ENCODE data around the gene SLC34A1. TPM values are rescaled to one million over a fixed set of nuclear protein-coding genes. Genes with fewer than 3 reads are reported as not detected.
A peak's percentile ranks its signal among the peaks of the same experiment; 100 is the strongest.

The SLC34A1 gene
- total and polyA plus RNA-seq, 2 of the 13 experiments (the other 11 are each of a cell fraction or from before 2014, with no cell fraction given): 0.03 to 0.20 TPM

- ATAC-seq (peak; percentile 29), FAIRE-seq (no peak), DNase-seq (ENCODE audit: low spot score) (peak; percentile 83)
- Histone ChIP-seq H3K27me3 (ENCODE audit: control insufficient read depth in 1 of 2, insufficient read depth in 2 of 2, low read length in 2 of 2) (no peaks in the 10 kb centered on the region; a peak in 1 of 5 replicates), H2AFZ (ENCODE audit: low read length) (no peak overlapping the region), H3K27ac (ENCODE audit: extremely low read length, insufficient read depth, low read length) (peak overlapping the region; percentile 60), H3K9ac (ENCODE audit: insufficient read depth, low read depth, low read length) (peak overlapping the region; percentile 45), H3K4me2 (ENCODE audit: low read depth, low read length) (peak overlapping the region; percentile 75), H3K4me3 (replicated peaks in 1 of 3; ENCODE audit: insufficient read depth in 1 of 3, low read depth in 2 of 3, low read length in 3 of 3) (peak overlapping the region in 2 of 3 experiments; percentile 8 to 33; a peak in 3 of 6 replicates), H3K9me3 (ENCODE audit: low read length) (no peaks in the 10 kb centered on the region), H3K4me1 (ENCODE audit: insufficient read depth, low read length) (peaks cover 88% of the 10 kb centered on the region), H3K79me2 (ENCODE audit: insufficient read depth, low read length) (peaks cover 21% of the 10 kb centered on the region), H3K36me3 (replicated peaks in 1 of 2; ENCODE audit: control insufficient read depth in 1 of 2, insufficient read depth in 2 of 2, low read length in 2 of 2) (no peaks in the 10 kb centered on the region; a peak in 2 of 5 replicates), H4K20me1 (ENCODE audit: insufficient read depth, low read length) (no peaks in the 10 kb centered on the region)
- intact Hi-C loops (cut with micrococcal nuclease; ENCODE audit: unreplicated experiment) (no loop called here), in situ Hi-C loops (cut with HindIII; ENCODE audit: extremely low pct_ligation_motif_present, low pct_unique_long_range_greater_than_20kb) (loop anchor here (25.0 kb wide), 1 partner anchor 817 kb away; the partner anchor contains the start of genes CDHR2 and RNF44)
- CTCF ChIA-PET (ENCODE audit: low intra/inter-chr PET ratio, low total read pairs): no interaction called here
- BruUV-seq (replicated peaks): no TSS peak
- POLR2A ChIA-PET: interaction anchor here (0.6 to 6.8 kb wide), 17 partner anchors 8 to 267 kb away, joined by 3 to 84 read pairs (median 4); partner anchors contain the start of genes F12, FGFR4 and PDLIM7
- 3% methylated on average over 3 of the region's 3 CpGs for WGBS (ENCODE audit: low lambda C conversion rate)
- no peak for TF ChIP-seq ZNF143 (CRISPR knock-in tag; IDR thresholded peaks at IDR 0.05)
- no peak for TF ChIP-seq ZNF17 (CRISPR knock-in tag; IDR thresholded peaks at IDR 0.05)
- TF ChIP-seq MIER2 (CRISPR knock-in tag; IDR thresholded peaks at IDR 0.05): no peak
- TF ChIP-seq ZNF614 (CRISPR knock-in tag; IDR thresholded peaks at IDR 0.05; ENCODE audit: borderline replicate concordance): no peak
- TF ChIP-seq, protein P1, sequence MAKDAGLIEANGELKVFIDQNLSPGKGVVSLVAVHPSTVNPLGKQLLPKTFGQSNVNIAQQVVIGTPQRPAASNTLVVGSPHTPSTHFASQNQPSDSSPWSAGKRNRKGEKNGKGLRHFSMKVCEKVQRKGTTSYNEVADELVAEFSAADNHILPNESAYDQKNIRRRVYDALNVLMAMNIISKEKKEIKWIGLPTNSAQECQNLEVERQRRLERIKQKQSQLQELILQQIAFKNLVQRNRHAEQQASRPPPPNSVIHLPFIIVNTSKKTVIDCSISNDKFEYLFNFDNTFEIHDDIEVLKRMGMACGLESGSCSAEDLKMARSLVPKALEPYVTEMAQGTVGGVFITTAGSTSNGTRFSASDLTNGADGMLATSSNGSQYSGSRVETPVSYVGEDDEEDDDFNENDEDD (CRISPR knock-in tag; IDR thresholded peaks at IDR 0.05; ENCODE audit: borderline replicate concordance): 0 out of 2 replicates have a peak, but pooled peaks have one; percentile 14
- peak; percentile 79; the same call in 1 of the 2 replicates for TF ChIP-seq SOX5 (CRISPR knock-in tag; IDR thresholded peaks at IDR 0.05; ENCODE audit: borderline replicate concordance)
- no peak for TF ChIP-seq ZNF558 (CRISPR knock-in tag; IDR thresholded peaks at IDR 0.05; ENCODE audit: borderline replicate concordance)
- no peak for TF ChIP-seq MTF1 (CRISPR knock-in tag; IDR thresholded peaks at IDR 0.05)
- no peak for TF ChIP-seq TRAFD1 (CRISPR knock-in tag; IDR thresholded peaks at IDR 0.05; ENCODE audit: borderline replicate concordance)
- TF ChIP-seq, protein P2, sequence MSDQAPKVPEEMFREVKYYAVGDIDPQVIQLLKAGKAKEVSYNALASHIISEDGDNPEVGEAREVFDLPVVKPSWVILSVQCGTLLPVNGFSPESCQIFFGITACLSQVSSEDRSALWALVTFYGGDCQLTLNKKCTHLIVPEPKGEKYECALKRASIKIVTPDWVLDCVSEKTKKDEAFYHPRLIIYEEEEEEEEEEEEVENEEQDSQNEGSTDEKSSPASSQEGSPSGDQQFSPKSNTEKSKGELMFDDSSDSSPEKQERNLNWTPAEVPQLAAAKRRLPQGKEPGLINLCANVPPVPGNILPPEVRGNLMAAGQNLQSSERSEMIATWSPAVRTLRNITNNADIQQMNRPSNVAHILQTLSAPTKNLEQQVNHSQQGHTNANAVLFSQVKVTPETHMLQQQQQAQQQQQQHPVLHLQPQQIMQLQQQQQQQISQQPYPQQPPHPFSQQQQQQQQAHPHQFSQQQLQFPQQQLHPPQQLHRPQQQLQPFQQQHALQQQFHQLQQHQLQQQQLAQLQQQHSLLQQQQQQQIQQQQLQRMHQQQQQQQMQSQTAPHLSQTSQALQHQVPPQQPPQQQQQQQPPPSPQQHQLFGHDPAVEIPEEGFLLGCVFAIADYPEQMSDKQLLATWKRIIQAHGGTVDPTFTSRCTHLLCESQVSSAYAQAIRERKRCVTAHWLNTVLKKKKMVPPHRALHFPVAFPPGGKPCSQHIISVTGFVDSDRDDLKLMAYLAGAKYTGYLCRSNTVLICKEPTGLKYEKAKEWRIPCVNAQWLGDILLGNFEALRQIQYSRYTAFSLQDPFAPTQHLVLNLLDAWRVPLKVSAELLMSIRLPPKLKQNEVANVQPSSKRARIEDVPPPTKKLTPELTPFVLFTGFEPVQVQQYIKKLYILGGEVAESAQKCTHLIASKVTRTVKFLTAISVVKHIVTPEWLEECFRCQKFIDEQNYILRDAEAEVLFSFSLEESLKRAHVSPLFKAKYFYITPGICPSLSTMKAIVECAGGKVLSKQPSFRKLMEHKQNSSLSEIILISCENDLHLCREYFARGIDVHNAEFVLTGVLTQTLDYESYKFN (CRISPR knock-in tag; conservative IDR thresholded peaks at IDR 0.05): peak; percentile 56
- TF ChIP-seq ZNF414 (CRISPR knock-in tag; IDR thresholded peaks at IDR 0.05): no peak
- TF ChIP-seq MBD4 (IDR thresholded peaks at IDR 0.05; ENCODE audit: borderline replicate concordance, low read length): no peak
- TF ChIP-seq, protein P3, sequence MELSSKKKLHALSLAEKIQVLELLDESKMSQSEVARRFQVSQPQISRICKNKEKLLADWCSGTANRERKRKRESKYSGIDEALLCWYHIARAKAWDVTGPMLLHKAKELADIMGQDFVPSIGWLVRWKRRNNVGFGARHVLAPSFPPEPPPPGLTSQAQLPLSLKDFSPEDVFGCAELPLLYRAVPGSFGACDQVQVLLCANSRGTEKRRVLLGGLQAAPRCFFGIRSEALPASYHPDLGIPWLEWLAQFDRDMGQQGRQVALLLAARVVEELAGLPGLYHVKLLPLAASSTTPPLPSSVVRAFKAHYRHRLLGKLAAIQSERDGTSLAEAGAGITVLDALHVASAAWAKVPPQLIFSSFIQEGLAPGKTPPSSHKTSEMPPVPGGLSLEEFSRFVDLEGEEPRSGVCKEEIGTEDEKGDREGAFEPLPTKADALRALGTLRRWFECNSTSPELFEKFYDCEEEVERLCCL (CRISPR knock-in tag; IDR thresholded peaks at IDR 0.05; ENCODE audit: borderline replicate concordance): no peak
- TF ChIP-seq GLI4 (CRISPR knock-in tag; IDR thresholded peaks at IDR 0.05; ENCODE audit: borderline replicate concordance): no peak
- TF ChIP-seq DNMT3B (CRISPR knock-in tag; conservative IDR thresholded peaks at IDR 0.05): peak; percentile 73; the same call in 1 of the 2 replicates
- TF ChIP-seq HOXA3 (CRISPR knock-in tag; IDR thresholded peaks at IDR 0.05): no peak
- no peak for TF ChIP-seq ZNF607 (CRISPR knock-in tag; IDR thresholded peaks at IDR 0.05; ENCODE audit: borderline replicate concordance)
These were observed 30.0 kb upstream of the SLC34A1 start for GRCh38 chr5:177354256-177354655.
